ENCODE measurements around the gene PDE11A.
"Not testable (repeated sequence)": the region's sequence is repeated elsewhere in the genome, so short reads cannot be mapped to it uniquely, and the experiment has no call there.

The PDE11A gene

GRCh38 chr2:178074123-178075005 is 1.8 kb upstream of the PDE11A start:
- DNase-seq (ENCODE audit: low read depth in 2 of 2) = no peak

- DNase-seq (ENCODE audit: low read depth in 2 of 2) = no peak
Measured at GRCh38 chr2:178072000-178072382, 586 bp downstream of the PDE11A start.

- DNase-seq (ENCODE audit: low read depth in 2 of 2) = no peak
Measured at GRCh38 chr2:178070824-178071223, 1.8 kb downstream of the PDE11A start.

GRCh38 chr2:178069551-178069950 is 3.0 kb downstream of the PDE11A start:
- no peak for DNase-seq (ENCODE audit: low read depth in 2 of 2)

GRCh38 chr2:178068823-178069454 is 3.6 kb downstream of the PDE11A start:
- no peak for DNase-seq (ENCODE audit: low read depth in 2 of 2)

GRCh38 chr2:178066890-178067669 is 5.5 kb downstream of the PDE11A start:
- no peak for DNase-seq (ENCODE audit: low read depth in 2 of 2)

- no peak for DNase-seq (ENCODE audit: low read depth in 2 of 2)
Measured at GRCh38 chr2:178066324-178066723, 6.3 kb downstream of the PDE11A start.

GRCh38 chr2:178059681-178060080 is 12.9 kb downstream of the PDE11A start:
- DNase-seq (ENCODE audit: low read depth in 2 of 2) = no peak

- no peak for DNase-seq (ENCODE audit: low read depth in 2 of 2)
Measured at GRCh38 chr2:178059111-178059510, 13.5 kb downstream of the PDE11A start.

- DNase-seq (ENCODE audit: low read depth in 2 of 2) = no peak
Measured at GRCh38 chr2:178057179-178057680, 15.3 kb downstream of the PDE11A start.

- no peak for DNase-seq (ENCODE audit: low read depth in 2 of 2)
Measured at GRCh38 chr2:178056345-178056744, 16.2 kb downstream of the PDE11A start.

GRCh38 chr2:178051257-178051656 is 21.3 kb downstream of the PDE11A start:
- not testable (repeated sequence) for DNase-seq (ENCODE audit: low read depth in 2 of 2)

- DNase-seq (ENCODE audit: low read depth in 2 of 2) = no peak
Measured at GRCh38 chr2:178047391-178047790, 25.2 kb downstream of the PDE11A start.

GRCh38 chr2:178044836-178045235 is 27.7 kb downstream of the PDE11A start:
- DNase-seq (ENCODE audit: low read depth in 2 of 2) = no peak

- DNase-seq (ENCODE audit: low read depth in 2 of 2) = no peak
Measured at GRCh38 chr2:178043266-178043665, 29.3 kb downstream of the PDE11A start.

- not testable (repeated sequence) for DNase-seq (ENCODE audit: low read depth in 2 of 2)
Measured at GRCh38 chr2:178033583-178033982, 39.0 kb downstream of the PDE11A start.

GRCh38 chr2:178029342-178029741 is 43.2 kb downstream of the PDE11A start:
- no peak for DNase-seq (ENCODE audit: low read depth in 2 of 2)

GRCh38 chr2:178025551-178026185 is 46.9 kb downstream of the PDE11A start:
- no peak for DNase-seq (ENCODE audit: low read depth in 2 of 2)

GRCh38 chr2:178018141-178018540 is 54.4 kb downstream of the PDE11A start:
- no peak for DNase-seq (ENCODE audit: low read depth in 2 of 2)

- DNase-seq (ENCODE audit: low read depth in 2 of 2) = no peak
Measured at GRCh38 chr2:178016612-178017011, 56.0 kb downstream of the PDE11A start.

- DNase-seq (ENCODE audit: low read depth in 2 of 2) = no peak
Measured at GRCh38 chr2:178012639-178013038, 59.9 kb downstream of the PDE11A start.

GRCh38 chr2:178009813-178010212 is 62.8 kb downstream of the PDE11A start:
- DNase-seq (ENCODE audit: low read depth in 2 of 2) = no peak
